ENCODE data around the gene TENM3. TPM values are rescaled to one million over a fixed set of nuclear protein-coding genes. Genes with fewer than 3 reads are reported as not detected.
"Not testable (repeated sequence)": the region's sequence is repeated elsewhere in the genome, so short reads cannot be mapped to it uniquely, and the experiment has no call there.

Gene TENM3
- polyA plus RNA-seq (2011; rRNA removed) (9.2 and 10.8 TPM in 2 replicates), polyA minus RNA-seq (2011; rRNA and poly(A)+ RNA removed) (23.5 and 42.4 TPM in 2 replicates)

DNA sequence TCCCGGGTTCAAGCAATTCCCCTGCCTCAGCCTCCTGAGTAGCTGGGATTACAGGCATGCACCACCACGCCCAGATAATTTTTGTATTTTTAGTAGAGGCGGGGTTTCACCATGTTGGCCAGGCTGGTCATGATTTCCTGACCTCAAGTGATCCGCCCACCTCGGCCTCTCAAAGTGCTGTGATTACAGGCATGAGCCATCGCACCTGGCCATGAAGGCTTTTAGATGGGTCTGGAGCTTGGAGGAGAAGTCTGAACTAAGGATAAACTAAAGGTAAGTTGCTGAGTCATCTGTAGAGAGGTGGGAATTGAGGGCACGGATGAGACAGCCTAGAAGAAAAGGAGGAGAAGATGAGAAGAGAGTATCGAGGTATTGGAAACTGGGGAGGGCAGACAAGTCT is at the start of gene TENM3:
Gene TENM3 (plus strand): TSS at position 199 of the 400 bp plus-strand sequence. CDS start 80,619 bp downstream, outside the sequence.
- DNase-seq (ENCODE audit: low read depth); CTCF ChIA-PET; H3K36me3 ChIP-seq (ENCODE audit: control insufficient read depth, insufficient read depth, low read length); POLR2A ChIA-PET; H3K27me3 ChIP-seq (ENCODE audit: control insufficient read depth, insufficient read depth, low read length); H3K4me3 ChIP-seq (ENCODE audit: low read depth, low read length): not testable (repeated sequence)

DNA sequence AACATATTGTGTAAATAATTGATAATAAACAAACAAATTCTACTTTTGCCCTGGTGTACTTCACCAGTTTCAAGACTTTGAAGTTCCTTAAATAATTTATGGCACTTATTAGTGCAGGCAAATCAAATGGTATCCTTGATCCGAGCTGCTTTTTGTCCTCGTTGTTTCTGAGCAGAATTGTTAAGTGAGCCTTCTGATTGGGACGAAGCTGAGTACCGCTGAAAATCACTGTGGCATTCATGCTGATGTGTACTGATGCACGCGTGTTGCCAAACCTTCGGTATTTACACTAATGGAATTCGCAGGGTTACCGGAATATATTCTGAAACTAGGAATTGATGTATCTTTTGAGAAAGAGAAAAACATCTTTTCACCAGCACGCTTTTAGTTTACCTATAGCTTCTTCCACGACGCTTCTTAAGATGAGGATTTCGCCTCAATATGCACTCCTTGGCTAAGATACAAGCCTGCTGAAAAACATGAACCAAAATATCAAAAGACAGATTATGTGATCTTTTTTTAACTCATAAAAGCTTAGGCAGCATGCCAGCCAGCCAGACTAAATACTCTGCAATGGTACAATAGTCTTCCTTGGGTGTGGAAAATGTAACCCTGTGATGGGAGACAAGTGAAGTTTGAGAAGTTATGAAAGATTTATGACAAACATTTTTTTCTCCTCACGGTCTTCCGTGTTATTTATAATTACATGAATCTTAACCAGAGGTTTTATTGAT is 48.9 kb upstream of the TENM3 start:
- DNase-seq (ENCODE audit: low read depth), result no peak
- H3K27me3 ChIP-seq (ENCODE audit: control insufficient read depth, insufficient read depth, low read length), result no peaks in the 10 kb centered on the region
- CTCF ChIA-PET, result interaction anchor here (0.6 kb wide), 1 partner anchor 64 kb away, joined by 3 read pairs; no protein-coding TSS in a partner anchor
- TF ChIP-seq, protein P1, sequence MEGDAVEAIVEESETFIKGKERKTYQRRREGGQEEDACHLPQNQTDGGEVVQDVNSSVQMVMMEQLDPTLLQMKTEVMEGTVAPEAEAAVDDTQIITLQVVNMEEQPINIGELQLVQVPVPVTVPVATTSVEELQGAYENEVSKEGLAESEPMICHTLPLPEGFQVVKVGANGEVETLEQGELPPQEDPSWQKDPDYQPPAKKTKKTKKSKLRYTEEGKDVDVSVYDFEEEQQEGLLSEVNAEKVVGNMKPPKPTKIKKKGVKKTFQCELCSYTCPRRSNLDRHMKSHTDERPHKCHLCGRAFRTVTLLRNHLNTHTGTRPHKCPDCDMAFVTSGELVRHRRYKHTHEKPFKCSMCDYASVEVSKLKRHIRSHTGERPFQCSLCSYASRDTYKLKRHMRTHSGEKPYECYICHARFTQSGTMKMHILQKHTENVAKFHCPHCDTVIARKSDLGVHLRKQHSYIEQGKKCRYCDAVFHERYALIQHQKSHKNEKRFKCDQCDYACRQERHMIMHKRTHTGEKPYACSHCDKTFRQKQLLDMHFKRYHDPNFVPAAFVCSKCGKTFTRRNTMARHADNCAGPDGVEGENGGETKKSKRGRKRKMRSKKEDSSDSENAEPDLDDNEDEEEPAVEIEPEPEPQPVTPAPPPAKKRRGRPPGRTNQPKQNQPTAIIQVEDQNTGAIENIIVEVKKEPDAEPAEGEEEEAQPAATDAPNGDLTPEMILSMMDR (IDR thresholded peaks at IDR 0.05; ENCODE audit: insufficient read depth, low read depth, low read length), result no peak
- POLR2A ChIA-PET, result no interaction called here
- no peaks in the 10 kb centered on the region for H3K36me3 ChIP-seq (ENCODE audit: control insufficient read depth, insufficient read depth, low read length)
- H3K4me3 ChIP-seq (ENCODE audit: low read depth, low read length), result no peak overlapping the region

DNA sequence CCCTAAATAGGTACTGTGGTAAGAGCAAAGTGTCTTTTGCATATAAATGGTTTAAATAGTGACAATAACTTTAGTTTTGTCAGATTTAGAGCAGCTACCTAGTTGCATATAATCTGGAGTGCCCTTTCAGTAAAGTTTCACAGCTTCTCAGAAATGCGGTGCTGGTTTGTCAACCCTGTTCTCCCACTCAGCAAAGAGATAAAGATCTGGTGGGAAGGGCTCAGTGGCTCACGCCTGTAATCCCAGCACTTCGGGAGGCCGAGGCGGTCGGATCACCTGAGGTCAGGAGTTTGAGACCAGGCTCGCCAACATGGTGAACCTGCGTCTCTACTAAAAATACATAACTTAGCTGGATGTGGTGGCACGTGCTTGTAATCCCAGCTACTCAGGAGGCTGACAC is 45.6 kb upstream of the TENM3 start:
- H3K36me3 ChIP-seq (ENCODE audit: control insufficient read depth, insufficient read depth, low read length), result no peaks in the 10 kb centered on the region
- no peak overlapping the region for H3K4me3 ChIP-seq (ENCODE audit: low read depth, low read length)
- no peaks in the 10 kb centered on the region for H3K27me3 ChIP-seq (ENCODE audit: control insufficient read depth, insufficient read depth, low read length)
- no peak for DNase-seq (ENCODE audit: low read depth)
- TF ChIP-seq, protein P1 (IDR thresholded peaks at IDR 0.05; ENCODE audit: insufficient read depth, low read depth, low read length), result no peak
- ChIA-PET POLR2A (interaction anchor here (1.0 kb wide), 1 partner anchor 10 kb away, joined by 3 read pairs; no protein-coding TSS in a partner anchor), CTCF (no interaction called here)

DNA sequence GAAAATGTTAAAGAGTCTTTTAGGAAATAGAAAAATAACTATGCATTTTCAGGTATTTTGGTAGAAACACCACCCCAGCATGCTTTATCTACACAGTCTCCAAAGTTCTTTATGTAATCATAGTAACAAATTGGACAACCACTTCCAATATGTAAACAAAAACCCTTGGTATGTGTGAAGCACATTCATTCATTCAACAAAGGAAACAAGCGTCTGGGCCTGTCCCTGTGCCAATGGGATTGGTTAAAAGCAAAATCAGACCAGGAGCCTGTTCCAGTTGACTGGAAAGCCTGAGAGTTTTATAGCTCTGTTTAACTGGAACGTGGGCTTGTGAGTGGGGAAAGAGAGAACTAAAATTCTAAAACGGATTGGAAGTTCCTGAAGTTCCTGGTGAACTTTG is 41.3 kb upstream of the TENM3 start:
- no peaks in the 10 kb centered on the region for H3K27me3 ChIP-seq (ENCODE audit: control insufficient read depth, insufficient read depth, low read length)
- CTCF ChIA-PET, result no interaction called here
- no peaks in the 10 kb centered on the region for H3K36me3 ChIP-seq (ENCODE audit: control insufficient read depth, insufficient read depth, low read length)
- TF ChIP-seq, protein P1 (IDR thresholded peaks at IDR 0.05; ENCODE audit: insufficient read depth, low read depth, low read length), result no peak
- POLR2A ChIA-PET, result no interaction called here
- no peak for DNase-seq (ENCODE audit: low read depth)
- H3K4me3 ChIP-seq (ENCODE audit: low read depth, low read length), result no peak overlapping the region

DNA sequence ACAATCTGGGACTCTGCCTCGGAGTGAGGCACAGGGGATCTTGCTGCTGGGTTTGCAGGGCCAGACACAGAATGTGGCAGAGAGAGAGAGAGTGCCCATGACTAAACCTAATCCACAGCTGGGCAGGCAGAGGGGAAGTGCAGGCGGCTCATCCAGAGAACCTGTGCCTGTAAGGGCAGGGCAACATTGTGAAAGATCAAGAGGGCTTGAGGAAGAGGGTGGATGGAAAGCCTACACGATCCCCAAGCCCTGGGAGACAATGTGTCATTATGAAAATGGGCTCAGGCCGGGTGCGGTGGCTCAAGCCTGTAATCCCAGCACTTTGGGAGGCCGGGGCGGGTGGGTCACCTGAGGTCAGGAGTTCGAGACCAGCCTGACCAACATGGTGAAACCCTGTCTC is 40.6 kb upstream of the TENM3 start:
- CTCF ChIA-PET, result no interaction called here
- Histone ChIP-seq H3K36me3 (ENCODE audit: control insufficient read depth, insufficient read depth, low read length) (no peaks in the 10 kb centered on the region), H3K4me3 (ENCODE audit: low read depth, low read length) (no peak overlapping the region), H3K27me3 (ENCODE audit: control insufficient read depth, insufficient read depth, low read length) (no peaks in the 10 kb centered on the region)
- POLR2A ChIA-PET, result no interaction called here
- TF ChIP-seq, protein P1 (IDR thresholded peaks at IDR 0.05; ENCODE audit: insufficient read depth, low read depth, low read length), result no peak
- no peak for DNase-seq (ENCODE audit: low read depth)

All from BJ (cell line).